Measurements from ENCODE around the gene KIF1A. TPM values are rescaled to one million over a fixed set of nuclear protein-coding genes. Genes with fewer than 3 reads are reported as not detected.

Gene KIF1A
- total RNA-seq, 1 experiment from 2014 or later: 279 TPM

- TF ChIP-seq ARID4B (CRISPR knock-in tag; IDR thresholded peaks at IDR 0.05; ENCODE audit: borderline replicate concordance) (0 out of 2 replicates have a peak, but pooled peaks have one; percentile 0), USF2 (CRISPR knock-in tag; IDR thresholded peaks at IDR 0.05) (no peak), HMGA2 (CRISPR knock-in tag; IDR thresholded peaks at IDR 0.05) (no peak), ZBTB43 (CRISPR knock-in tag; IDR thresholded peaks at IDR 0.05) (0 out of 2 replicates have a peak, but pooled peaks have one; percentile 72), SP1 (CRISPR knock-in tag; conservative IDR thresholded peaks at IDR 0.05) (peak; percentile 41; the same call in 1 of the 2 replicates), FOXP1 (CRISPR knock-in tag; IDR thresholded peaks at IDR 0.05; ENCODE audit: borderline replicate concordance) (0 out of 2 replicates have a peak, but pooled peaks have one; percentile 73), ZNF219 (CRISPR knock-in tag; IDR thresholded peaks at IDR 0.05; ENCODE audit: borderline replicate concordance) (no peak), ZNF512 (CRISPR knock-in tag; IDR thresholded peaks at IDR 0.05; ENCODE audit: borderline replicate concordance) (no peak), PREB (CRISPR knock-in tag; IDR thresholded peaks at IDR 0.05; ENCODE audit: borderline replicate concordance) (no peak), NFYB (CRISPR knock-in tag; conservative IDR thresholded peaks at IDR 0.05; ENCODE audit: low read depth) (no peak), ZNF232 (CRISPR knock-in tag; IDR thresholded peaks at IDR 0.05) (no peak), CBFB (CRISPR knock-in tag; IDR thresholded peaks at IDR 0.05; ENCODE audit: low read depth) (no peak)
Measured at GRCh38 chr2:240820607-240821428, 799 bp upstream of the KIF1A start (continued).

- DNase-seq (ENCODE audit: low spot score) (peak; percentile 72), ATAC-seq (peak; percentile 22)
- Mint-ChIP-seq H3K9me3 (peaks cover 8% of the 10 kb centered on the region), H3K4me3 (peak overlapping the region; percentile 68), H3K27me3 (ENCODE audit: low read depth) (peaks cover 32% of the 10 kb centered on the region), H3K4me1 (peaks cover 29% of the 10 kb centered on the region), H3K36me3 (peaks cover 13% of the 10 kb centered on the region), H3K27ac (no peak overlapping the region)
- ChIA-PET CTCF (interaction anchor here (0.6 to 1.8 kb wide), 11 partner anchors 14 to 1215 kb away, joined by 3 to 13 read pairs (median 3); no protein-coding TSS in a partner anchor), POLR2A (interaction anchor here (0.8 to 2.4 kb wide), 5 partner anchors 10 to 496 kb away, joined by 3 to 7 read pairs (median 4); partner anchors contain the start of gene CAPN10)
- TF ChIP-seq E2F5 (CRISPR knock-in tag; IDR thresholded peaks at IDR 0.05) (0 out of 2 replicates have a peak, but pooled peaks have one; percentile 20), FOXP4 (CRISPR knock-in tag; IDR thresholded peaks at IDR 0.05) (peak; percentile 10; the same call in 1 of the 2 replicates), NR3C1 (CRISPR knock-in tag; conservative IDR thresholded peaks at IDR 0.05; ENCODE audit: low read depth) (0 out of 2 replicates have a peak, but pooled peaks have one; percentile 7), RELA (CRISPR knock-in tag; IDR thresholded peaks at IDR 0.05; ENCODE audit: borderline replicate concordance) (no peak)
Measured at GRCh38 chr2:240819126-240819857, 727 bp downstream of the KIF1A start.
